Effector memory CD4-positive, alpha-beta T cell (primary cell): ENCODE results near the gene TBC1D22B.
A peak's percentile ranks its signal among the peaks of the same experiment; 100 is the strongest.
"Not testable (repeated sequence)": the region's sequence is repeated elsewhere in the genome, so short reads cannot be mapped to it uniquely, and the experiment has no call there.

Experiments
- DNase-seq, 3 donors: peaks; one replicate each; pipeline ENCODE4 v3.0.0-alpha.2; 2020
- H3K27ac ChIP-seq: 2 replicates; pipeline ENCODE4 v1.7.0; 2013; ENCODE audit warnings: mild to moderate bottlenecking, low read length, moderate library complexity; ENCODE audit not compliant: insufficient read depth, poor library complexity, severe bottlenecking
- H3K27me3 ChIP-seq: replicated peaks from 2 replicates; pipeline ENCODE4 v1.7.0; 2013; ENCODE audit warnings: mild to moderate bottlenecking, low read length; ENCODE audit not compliant: insufficient read depth, control insufficient read depth, poor library complexity, severe bottlenecking
- H3K36me3 ChIP-seq: 2 replicates; pipeline ENCODE4 v1.7.0; 2013; ENCODE audit warnings: mild to moderate bottlenecking, low read length, moderate library complexity; ENCODE audit not compliant: control insufficient read depth, insufficient read depth
- H3K4me1 ChIP-seq: 2 replicates; pipeline ENCODE4 v1.7.0; 2013; ENCODE audit warnings: low read length, mild to moderate bottlenecking; ENCODE audit not compliant: control insufficient read depth, insufficient read depth, poor library complexity, severe bottlenecking
- H3K4me3 ChIP-seq: 2 replicates; pipeline ENCODE4 v1.7.0; 2013; ENCODE audit warnings: low read length, low read depth, mild to moderate bottlenecking; ENCODE audit not compliant: insufficient read depth, poor library complexity, severe bottlenecking
- H3K9me3 ChIP-seq: 2 replicates; pipeline ENCODE4 v1.7.0; 2013; ENCODE audit warnings: mild to moderate bottlenecking, low read length, moderate library complexity; ENCODE audit not compliant: control insufficient read depth

TBC1D22B gene

GRCh38 chr6:37283671-37284151 lies 26.1 kb downstream of the TBC1D22B start:
- Histone ChIP-seq H3K27ac (no peak overlapping the region), H3K4me1 (no peaks in the 10 kb centered on the region), H3K27me3 (no peaks in the 10 kb centered on the region), H3K36me3 (peaks cover 62% of the 10 kb centered on the region), H3K9me3 (no peaks in the 10 kb centered on the region), H3K4me3 (no peak overlapping the region)
- DNase-seq = no peak

GRCh38 chr6:37284781-37285180 lies 27.2 kb downstream of the TBC1D22B start:
- H3K27me3 ChIP-seq = no peaks in the 10 kb centered on the region
- no peak for DNase-seq
- peaks cover 57% of the 10 kb centered on the region for H3K36me3 ChIP-seq
- H3K9me3 ChIP-seq = no peaks in the 10 kb centered on the region
- H3K4me1 ChIP-seq = peaks cover 10% of the 10 kb centered on the region
- H3K27ac ChIP-seq = no peak overlapping the region
- no peak overlapping the region for H3K4me3 ChIP-seq

GRCh38 chr6:37285861-37286311 lies 28.3 kb downstream of the TBC1D22B start:
- Histone ChIP-seq H3K4me1 (peaks cover 10% of the 10 kb centered on the region), H3K4me3 (no peak overlapping the region), H3K9me3 (no peaks in the 10 kb centered on the region), H3K36me3 (peaks cover 54% of the 10 kb centered on the region), H3K27me3 (no peaks in the 10 kb centered on the region), H3K27ac (no peak overlapping the region)
- no peak for DNase-seq

- H3K4me1 ChIP-seq = peaks cover 10% of the 10 kb centered on the region
- H3K36me3 ChIP-seq = peaks cover 52% of the 10 kb centered on the region
- H3K27me3 ChIP-seq = no peaks in the 10 kb centered on the region
- no peaks in the 10 kb centered on the region for H3K9me3 ChIP-seq
- no peak overlapping the region for H3K27ac ChIP-seq
- DNase-seq = no peak
- H3K4me3 ChIP-seq = no peak overlapping the region
Observed at GRCh38 chr6:37287519-37288157, 30.1 kb downstream of the TBC1D22B start.

- H3K27me3 ChIP-seq = no peaks in the 10 kb centered on the region
- H3K9me3 ChIP-seq = no peaks in the 10 kb centered on the region
- no peak overlapping the region for H3K27ac ChIP-seq
- peaks cover 49% of the 10 kb centered on the region for H3K36me3 ChIP-seq
- H3K4me1 ChIP-seq = peaks cover 10% of the 10 kb centered on the region
- no peak overlapping the region for H3K4me3 ChIP-seq
- no peak for DNase-seq
Observed at GRCh38 chr6:37288247-37288646, 30.7 kb downstream of the TBC1D22B start.

- Histone ChIP-seq H3K4me1 (peaks cover 10% of the 10 kb centered on the region), H3K27me3 (no peaks in the 10 kb centered on the region), H3K27ac (no peak overlapping the region), H3K4me3 (no peak overlapping the region), H3K36me3 (peaks cover 45% of the 10 kb centered on the region), H3K9me3 (no peaks in the 10 kb centered on the region)
- peak; percentile 2 to 9 (median 5) for DNase-seq
Observed at GRCh38 chr6:37289931-37290330, 32.4 kb downstream of the TBC1D22B start.

GRCh38 chr6:37293426-37293825 lies 35.9 kb downstream of the TBC1D22B start:
- H3K27me3 ChIP-seq = no peaks in the 10 kb centered on the region
- peaks cover 34% of the 10 kb centered on the region for H3K36me3 ChIP-seq
- no peaks in the 10 kb centered on the region for H3K9me3 ChIP-seq
- H3K4me3 ChIP-seq = no peak overlapping the region
- peaks cover 10% of the 10 kb centered on the region for H3K4me1 ChIP-seq
- no peak for DNase-seq
- H3K27ac ChIP-seq = no peak overlapping the region

GRCh38 chr6:37297637-37298036 lies 40.1 kb downstream of the TBC1D22B start:
- peaks cover 34% of the 10 kb centered on the region for H3K36me3 ChIP-seq
- not testable (repeated sequence) for H3K9me3 ChIP-seq, H3K27ac ChIP-seq, H3K4me3 ChIP-seq, H3K27me3 ChIP-seq, DNase-seq, H3K4me1 ChIP-seq

- peaks cover 31% of the 10 kb centered on the region for H3K36me3 ChIP-seq
Observed at GRCh38 chr6:37298958-37299357, 41.4 kb downstream of the TBC1D22B start.

GRCh38 chr6:37299990-37300389 lies 42.4 kb downstream of the TBC1D22B start:
- Histone ChIP-seq H3K4me3 (no peak overlapping the region), H3K36me3 (peaks cover 24% of the 10 kb centered on the region), H3K4me1 (no peaks in the 10 kb centered on the region), H3K9me3 (no peaks in the 10 kb centered on the region), H3K27ac (no peak overlapping the region), H3K27me3 (no peaks in the 10 kb centered on the region)
- DNase-seq = no peak

More at GRCh38 chr6:37298958-37299357, 41.4 kb downstream of the TBC1D22B start:
- no peaks in the 10 kb centered on the region for H3K27me3 ChIP-seq
- no peak overlapping the region for H3K27ac ChIP-seq
- H3K4me3 ChIP-seq = no peak overlapping the region
- DNase-seq = no peak
- H3K9me3 ChIP-seq = no peaks in the 10 kb centered on the region
- no peaks in the 10 kb centered on the region for H3K4me1 ChIP-seq
